G401 (cell line): ENCODE results near the gene GP1BB. TPM values are rescaled to one million over a fixed set of nuclear protein-coding genes. Genes with fewer than 3 reads are reported as not detected.

Experiments
- DNase-seq: peaks from one replicate; pipeline ENCODE4 v3.0.0-alpha.2; 2015; ENCODE audit warnings: low spot score
- in situ Hi-C: cut with HindIII; loops from 2 replicates; pipeline ENCODE4 v1.10.0; 2016; ENCODE audit warnings: low sequenced_read_pairs, mixed read lengths
- total RNA-seq: library from RNA; depleted of rRNA; stranded (reverse); fragments of >200 nt; shearing (Covaris generic); gene quantifications from 2 replicates; pipeline ENCODE4 v1.2.3, GENCODE V29; 2014

Gene GP1BB
- total RNA-seq, 1 experiment from 2014 or later = 4.7 TPM

- in situ Hi-C loops = no loop called here
- DNase-seq = no peak
These were observed 13.1 kb upstream of the GP1BB start for GRCh38 chr22:19710020-19710768.

DNA sequence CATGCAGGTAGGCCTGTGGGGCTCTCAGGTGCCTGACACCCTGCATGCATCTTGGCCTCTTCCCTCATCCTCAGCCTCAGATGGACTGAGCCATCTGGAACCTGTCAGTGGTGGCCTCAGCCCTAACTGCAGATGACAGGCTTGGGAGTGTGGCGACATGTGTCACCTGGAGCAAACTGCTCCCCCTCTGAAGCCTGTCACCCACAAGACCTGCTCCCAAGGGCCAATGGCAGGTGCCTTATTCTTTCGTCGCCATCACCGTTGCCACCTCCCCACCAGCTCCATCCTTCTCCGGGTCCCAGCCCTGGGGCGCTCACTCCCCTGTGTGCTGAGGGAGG, 12.6 kb upstream of the GP1BB start:
- in situ Hi-C loops = no loop called here
- peak; percentile 51 for DNase-seq

GRCh38 chr22:19713245-19713644, 10.1 kb upstream of the GP1BB start:
- no peak for DNase-seq
- in situ Hi-C loops = no loop called here

GRCh38 chr22:19713650-19714311, 9.6 kb upstream of the GP1BB start:
- peak; percentile 48 for DNase-seq
- in situ Hi-C loops = no loop called here

GRCh38 chr22:19714312-19715187, 8.8 kb upstream of the GP1BB start, which contains the start of gene SEPTIN5:
TSS of gene SEPTIN5 (plus strand) at chr22:19714503. CDS start at chr22:19714589, 86 bp downstream.
- DNase-seq = peak; percentile 35
- in situ Hi-C loops = no loop called here

DNA sequence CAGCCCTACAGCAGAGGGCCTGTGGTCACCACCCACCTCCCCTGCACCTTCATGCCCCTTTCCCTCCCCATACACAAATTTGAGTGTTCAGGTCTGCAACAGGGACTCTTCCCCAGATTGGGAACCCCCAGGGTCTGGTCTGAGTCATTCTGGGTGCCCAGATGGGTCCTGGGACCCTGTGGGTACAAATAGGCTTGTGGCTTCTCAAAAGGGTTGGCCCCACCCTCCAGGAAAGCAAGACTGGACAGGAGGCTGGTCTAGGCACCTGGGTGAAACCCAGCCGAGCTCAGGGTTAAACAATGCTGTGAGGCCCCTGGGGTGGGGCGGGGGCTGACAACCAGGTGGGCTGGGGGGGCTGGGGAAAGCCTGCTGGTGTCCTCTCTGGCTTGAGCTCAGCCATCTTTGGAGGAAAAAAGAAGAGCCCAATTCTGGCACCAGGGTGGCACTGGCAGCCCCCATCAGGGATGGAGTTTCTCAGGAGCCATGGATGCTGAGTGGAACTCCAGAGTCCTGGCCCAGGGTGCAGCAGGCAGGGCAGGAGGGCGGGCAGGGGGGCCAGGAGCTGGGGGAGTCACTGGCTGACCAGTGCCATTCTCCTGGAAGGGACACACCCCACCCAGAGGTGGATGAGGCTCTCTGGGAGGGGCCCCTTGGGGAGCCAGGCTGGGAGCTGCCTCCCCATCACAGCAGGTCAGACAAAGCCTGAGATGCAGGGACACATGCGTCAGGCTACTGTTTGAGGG, 8.0 kb upstream of the GP1BB start:
- DNase-seq = no peak
- in situ Hi-C loops = no loop called here

- no peak for DNase-seq
- in situ Hi-C loops = no loop called here
These were observed 7.1 kb upstream of the GP1BB start for GRCh38 chr22:19716041-19716828.

DNA sequence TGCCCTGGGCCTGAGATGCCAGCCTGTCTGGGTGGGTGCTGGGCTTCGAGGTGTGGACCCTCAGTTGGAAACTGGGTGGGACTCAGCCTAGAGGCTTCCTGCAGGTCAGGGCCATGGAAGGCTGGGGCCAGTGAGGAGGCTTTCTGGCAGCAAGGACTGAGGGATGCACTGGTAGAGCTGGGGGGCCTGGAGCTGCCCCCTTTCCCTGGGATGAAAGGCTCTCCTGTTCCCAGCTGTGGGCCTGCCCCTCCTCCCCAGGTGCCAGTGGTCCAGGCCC, 6.6 kb upstream of the GP1BB start:
- DNase-seq = no peak
- in situ Hi-C loops = no loop called here

DNA sequence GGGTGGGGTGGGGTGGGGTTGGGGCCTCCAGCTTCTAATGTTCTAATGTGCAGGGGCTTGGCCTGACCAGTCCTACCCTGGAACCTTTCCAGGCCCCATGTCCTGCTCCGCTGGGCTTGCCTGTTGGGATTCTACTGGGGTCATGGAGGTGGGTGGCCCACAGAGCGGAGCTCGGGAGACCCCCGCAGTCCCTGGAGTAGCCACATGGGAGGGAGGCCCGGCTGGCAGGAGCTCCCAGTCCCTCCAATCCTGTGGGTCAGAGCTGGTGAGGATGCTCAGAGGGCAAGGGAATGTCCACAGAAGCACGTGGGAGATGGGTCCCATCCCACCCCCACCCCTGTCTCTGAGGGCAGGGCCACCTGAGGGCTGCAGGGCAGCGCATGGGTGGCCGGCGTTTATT, 6.2 kb upstream of the GP1BB start:
- DNase-seq = no peak
- in situ Hi-C loops = no loop called here

DNA sequence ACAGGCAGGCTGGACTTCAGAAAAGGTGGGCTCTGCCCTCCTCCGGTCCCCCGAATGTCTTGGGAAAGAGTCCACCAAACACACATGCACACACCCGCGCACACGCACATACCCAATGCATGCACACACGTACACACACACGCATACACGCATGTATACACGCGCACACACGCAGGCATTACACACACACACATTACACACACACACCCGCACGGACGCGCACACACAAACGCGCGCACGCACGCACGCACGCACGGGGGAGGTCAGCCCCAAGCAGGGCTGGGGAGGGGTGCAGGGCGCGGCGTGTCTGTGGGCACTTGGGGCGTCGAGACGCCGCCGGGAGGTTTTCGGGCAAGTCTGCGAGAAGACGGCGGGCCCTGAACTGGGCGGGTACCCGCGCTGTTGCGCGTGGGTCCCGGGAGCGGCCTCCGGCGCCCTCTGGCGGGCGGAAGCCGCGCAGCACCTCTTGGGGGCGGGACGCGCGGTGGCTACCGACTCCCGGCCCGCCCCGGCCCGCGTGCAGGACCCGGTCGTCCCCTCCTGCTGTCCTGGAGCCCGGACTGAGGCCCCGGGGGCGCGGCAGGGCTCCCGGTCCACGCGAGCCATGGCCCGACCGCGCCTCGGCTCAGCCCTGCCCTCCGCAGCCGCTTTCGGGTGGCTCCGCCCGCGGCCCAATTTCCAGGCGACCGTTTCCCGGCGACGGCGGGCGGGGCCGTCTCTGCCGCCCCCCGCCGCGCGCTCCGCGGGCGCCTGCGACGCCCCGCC, 5.5 kb upstream of the GP1BB start:
- in situ Hi-C loops = no loop called here
- DNase-seq = peak; percentile 68

DNA sequence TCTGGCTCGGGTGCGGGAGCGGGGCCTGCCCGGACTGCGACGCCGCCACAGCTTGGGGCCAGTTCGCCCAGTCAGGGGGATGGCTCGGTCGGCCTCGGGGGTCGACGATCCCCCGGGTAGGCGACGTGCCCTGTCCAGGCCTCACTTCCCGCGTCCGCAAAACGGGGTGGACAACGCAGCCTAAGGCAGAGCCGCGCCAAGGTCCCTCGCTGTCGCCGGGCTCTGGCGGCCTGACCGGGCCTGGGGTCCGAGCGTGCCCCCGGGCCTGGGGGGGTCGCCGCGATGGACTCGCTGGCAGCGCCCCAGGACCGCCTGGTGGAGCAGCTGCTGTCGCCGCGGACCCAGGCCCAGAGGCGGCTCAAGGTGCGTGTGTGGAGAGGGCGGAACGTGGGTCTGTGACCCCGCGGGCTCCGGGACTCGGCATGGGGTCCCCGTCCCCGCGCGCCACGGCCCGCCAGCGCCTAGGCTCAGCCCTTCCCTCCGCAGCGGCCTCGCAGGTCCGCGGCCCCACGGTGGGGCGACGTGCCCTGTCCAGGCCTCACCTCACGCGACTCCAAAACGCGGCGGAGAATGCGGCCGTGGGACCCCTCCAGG, 4.8 kb upstream of the GP1BB start:
- no peak for DNase-seq
- in situ Hi-C loops = no loop called here

- in situ Hi-C loops = no loop called here
These were observed 4.3 kb upstream of the GP1BB start for GRCh38 chr22:19719050-19719482.

DNA sequence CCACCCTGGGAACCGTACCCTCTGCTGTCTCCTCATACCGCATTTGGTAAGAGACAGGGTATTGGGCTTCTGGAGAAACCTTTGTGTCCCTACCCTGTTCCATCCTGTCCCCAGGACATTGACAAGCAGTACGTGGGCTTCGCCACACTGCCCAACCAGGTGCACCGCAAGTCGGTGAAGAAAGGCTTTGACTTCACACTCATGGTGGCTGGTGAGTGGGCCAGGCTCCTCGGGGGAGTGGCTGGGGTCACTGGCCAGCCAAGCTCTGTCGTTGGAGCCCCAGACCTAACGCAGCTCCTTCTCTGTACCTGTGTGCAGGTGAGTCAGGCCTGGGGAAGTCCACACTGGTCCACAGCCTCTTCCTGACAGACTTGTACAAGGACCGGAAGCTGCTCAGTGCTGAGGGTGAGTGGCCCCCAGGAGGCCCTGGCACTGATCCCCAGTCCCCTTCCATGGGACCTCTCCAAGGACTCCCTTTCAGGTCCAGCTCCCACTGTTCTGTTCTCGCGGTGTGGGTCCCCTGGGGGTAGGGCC, 3.8 kb upstream of the GP1BB start:
- in situ Hi-C loops = no loop called here
- peak; percentile 31 for DNase-seq

More at GRCh38 chr22:19719050-19719482, 4.3 kb upstream of the GP1BB start:
- no peak for DNase-seq

- DNase-seq = no peak
- in situ Hi-C loops = no loop called here
These were observed 3.0 kb upstream of the GP1BB start for GRCh38 chr22:19720150-19720827.

DNA sequence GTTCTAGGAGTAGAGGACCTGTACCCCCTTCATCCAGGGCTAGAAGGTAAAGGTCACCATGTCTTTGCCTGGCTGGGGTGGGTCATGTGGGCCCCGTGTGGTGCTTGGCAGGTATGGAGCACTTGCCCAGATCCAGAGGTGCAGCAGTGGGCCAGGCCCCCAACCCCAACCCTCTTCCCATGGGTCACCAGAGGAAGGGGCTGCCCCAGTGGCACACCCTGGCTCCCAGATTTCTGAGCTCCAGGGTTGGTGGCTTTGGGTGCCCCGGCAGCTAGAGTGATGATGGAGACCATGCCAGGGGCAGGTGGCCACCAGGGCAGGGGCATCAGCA, 2.4 kb upstream of the GP1BB start:
- no peak for DNase-seq
- in situ Hi-C loops = no loop called here

- DNase-seq = no peak
- in situ Hi-C loops = no loop called here
These were observed 1.8 kb upstream of the GP1BB start for GRCh38 chr22:19721330-19722177.
